Neural cell (in vitro differentiated cells): ENCODE data around the gene CRADD. TPM values are rescaled to one million over a fixed set of nuclear protein-coding genes. Genes with fewer than 3 reads are reported as not detected.

Experiments used
- H2AFZ ChIP-seq: fragments of 200-600, 300-800 bp; sonication (generic), shearing (Covaris generic); 2 replicates; pipeline ENCODE4 v1.6.0; 2014; ENCODE audit warnings: low read depth, mild to moderate bottlenecking, antibody characterized with exemption, low read length, moderate library complexity
- H3F3A ChIP-seq: fragments of 200-600 bp; shearing (Covaris generic); 2 replicates; pipeline ENCODE4 v1.6.1; 2016; ENCODE audit warnings: mild to moderate bottlenecking, moderate library complexity, mixed read lengths, antibody characterized with exemption, low read length; ENCODE audit not compliant: insufficient read depth, poor library complexity, severe bottlenecking
- H3K27ac ChIP-seq: fragments of 200-600, 300-800 bp; sonication (generic), shearing (Covaris generic); 2 replicates; pipeline ENCODE4 v1.5.1; 2014; ENCODE audit warnings: mild to moderate bottlenecking, low read length, moderate library complexity
- H3K27me3 ChIP-seq: fragments of 300-800, 200-600 bp; sonication (generic), shearing (Covaris generic); 2 replicates; pipeline ENCODE4 v1.6.0; 2014; ENCODE audit warnings: mild to moderate bottlenecking, low read depth, low read length, moderate library complexity; ENCODE audit not compliant: insufficient read depth
- H3K36me3 ChIP-seq: fragments of 300-800, 200-600 bp; sonication (generic), shearing (Covaris generic); 2 replicates; pipeline ENCODE4 v1.5.1; 2014; ENCODE audit warnings: mild to moderate bottlenecking, antibody characterized with exemption, low read length, moderate library complexity; ENCODE audit not compliant: insufficient read depth
- H3K4me2 ChIP-seq: fragments of 300-800, 200-600 bp; sonication (generic), shearing (Covaris generic); 2 replicates; pipeline ENCODE4 v1.6.0; 2014; ENCODE audit warnings: mild to moderate bottlenecking, low read length
- H3K4me3 ChIP-seq: fragments of 300-800, 200-600 bp; sonication (generic), shearing (Covaris generic); 2 replicates; pipeline ENCODE4 v1.5.1; 2014; ENCODE audit warnings: mild to moderate bottlenecking, low read length, moderate library complexity
- H3K79me2 ChIP-seq: fragments of 200-600 bp; shearing (Covaris generic); replicated peaks from 2 replicates; pipeline ENCODE4 v1.6.0; 2014; ENCODE audit warnings: mild to moderate bottlenecking, low read length, moderate library complexity; ENCODE audit not compliant: insufficient read depth
- H3K9ac ChIP-seq: fragments of 300-800, 200-600 bp; sonication (generic), shearing (Covaris generic); 2 replicates; pipeline ENCODE4 v1.6.1; 2016; ENCODE audit warnings: mild to moderate bottlenecking, low read length, mixed read lengths
- H3K9me2 ChIP-seq: fragments of 200-600 bp; shearing (Covaris generic); 2 replicates; pipeline ENCODE4 v1.6.1; 2016; ENCODE audit warnings: mild to moderate bottlenecking, low read length, mixed read lengths; ENCODE audit not compliant: insufficient read depth
- H3K9me3 ChIP-seq: fragments of 200-600, 300-800 bp; sonication (generic), shearing (Covaris generic); 2 replicates; pipeline ENCODE4 v1.6.1; 2016; ENCODE audit warnings: mild to moderate bottlenecking, mixed run types, low read length, moderate library complexity, mixed read lengths
- H4K20me1 ChIP-seq: fragments of 200-600 bp; shearing (Covaris generic); 2 replicates; pipeline ENCODE4 v1.6.1; 2016; ENCODE audit warnings: mild to moderate bottlenecking, mixed run types; ENCODE audit not compliant: insufficient read depth
- EP300 ChIP-seq: fragments of 450-650 bp; conservative IDR thresholded peaks from 2 replicates; pipeline ENCODE4 v1.6.1; 2014; ENCODE audit warnings: antibody characterized with exemption, mild to moderate bottlenecking, moderate library complexity; ENCODE audit not compliant: poor library complexity, severe bottlenecking
- EZH2 ChIP-seq: fragments of 200-600, 300-800 bp; shearing (Covaris generic), sonication (generic); IDR thresholded peaks from 2 replicates; pipeline ENCODE4 v1.6.1; 2014; ENCODE audit warnings: antibody characterized with exemption, low read length, borderline replicate concordance, mild to moderate bottlenecking; ENCODE audit not compliant: insufficient read depth, poor library complexity, severe bottlenecking
- MXI1 ChIP-seq: fragments of 450-650 bp; conservative IDR thresholded peaks from 2 replicates; pipeline ENCODE4 v1.6.1; 2014; ENCODE audit warnings: antibody characterized with exemption, mild to moderate bottlenecking; ENCODE audit not compliant: poor library complexity, severe bottlenecking
- POLR2AphosphoS5 ChIP-seq: IDR thresholded peaks from 2 replicates; pipeline ENCODE4 v1.6.1; 2012
- RAD21 ChIP-seq: fragments of 450-650 bp; conservative IDR thresholded peaks from 2 replicates; pipeline ENCODE4 v1.6.1; 2014; ENCODE audit warnings: antibody characterized with exemption, mild to moderate bottlenecking, moderate library complexity
- SMC3 ChIP-seq: fragments of 450-650 bp; conservative IDR thresholded peaks from 2 replicates; pipeline ENCODE4 v1.6.1; 2014; ENCODE audit warnings: antibody characterized with exemption, mild to moderate bottlenecking, moderate library complexity; ENCODE audit not compliant: poor library complexity
- TAF1 ChIP-seq: IDR thresholded peaks from 2 replicates; pipeline ENCODE4 v1.6.1; 2012; ENCODE audit warnings: low read depth
- polyA plus RNA-seq: library from polyadenylated mRNA; depleted of rRNA; stranded (reverse); fragments of >200 nt; gene quantifications from 2 replicates; pipeline ENCODE4 v1.2.3, GENCODE V29; 2014
- TF ChIP-seq, protein P1 (sequence below): fragments of 450-650 bp; IDR thresholded peaks from 2 replicates; pipeline ENCODE4 v1.5.1; 2014; ENCODE audit warnings: antibody characterized with exemption, mild to moderate bottlenecking, moderate library complexity; ENCODE audit not compliant: poor library complexity, severe bottlenecking
- TF ChIP-seq, protein P2 (sequence below): IDR thresholded peaks from 2 replicates; pipeline ENCODE4 v1.6.1; 2012; ENCODE audit warnings: borderline replicate concordance

The CRADD gene
- polyA plus RNA-seq, 1 donor from 2014 or later, result 23.5 TPM

DNA sequence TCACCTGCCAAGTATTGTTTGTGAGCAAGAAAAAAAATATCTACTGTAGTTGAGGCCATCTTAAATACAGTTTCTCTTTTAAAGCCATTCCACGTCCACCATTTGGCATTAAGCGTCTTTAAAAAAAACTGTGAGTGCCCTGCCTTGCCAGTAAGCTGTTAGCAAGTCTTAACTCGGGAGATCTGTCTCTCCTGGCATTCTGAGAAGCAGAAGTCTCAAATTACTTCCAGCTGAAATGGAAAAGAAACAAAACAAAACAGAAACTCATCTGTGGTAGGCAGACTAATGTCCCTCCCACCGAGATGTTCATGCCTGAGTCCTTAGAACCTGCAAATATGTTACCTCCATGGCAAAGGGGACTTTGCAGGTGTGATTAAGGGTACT lies 126.2 kb downstream of the CRADD start:
- Histone ChIP-seq H3K36me3 (no peaks in the 10 kb centered on the region), H2AFZ (no peak overlapping the region), H3K79me2 (no peaks in the 10 kb centered on the region), H3K9me2 (no peaks in the 10 kb centered on the region), H3K9ac (no peak overlapping the region), H3F3A (no peaks in the 10 kb centered on the region), H3K4me2 (no peak overlapping the region), H3K27me3 (no peaks in the 10 kb centered on the region), H4K20me1 (no peaks in the 10 kb centered on the region), H3K9me3 (no peaks in the 10 kb centered on the region), H3K27ac (no peak overlapping the region), H3K4me3 (no peak overlapping the region)
- TF ChIP-seq POLR2AphosphoS5 (no peak), EZH2 (no peak), EP300 (no peak), TAF1 (no peak), RAD21 (no peak), SMC3 (no peak), MXI1 (no peak)
- TF ChIP-seq, protein P1, sequence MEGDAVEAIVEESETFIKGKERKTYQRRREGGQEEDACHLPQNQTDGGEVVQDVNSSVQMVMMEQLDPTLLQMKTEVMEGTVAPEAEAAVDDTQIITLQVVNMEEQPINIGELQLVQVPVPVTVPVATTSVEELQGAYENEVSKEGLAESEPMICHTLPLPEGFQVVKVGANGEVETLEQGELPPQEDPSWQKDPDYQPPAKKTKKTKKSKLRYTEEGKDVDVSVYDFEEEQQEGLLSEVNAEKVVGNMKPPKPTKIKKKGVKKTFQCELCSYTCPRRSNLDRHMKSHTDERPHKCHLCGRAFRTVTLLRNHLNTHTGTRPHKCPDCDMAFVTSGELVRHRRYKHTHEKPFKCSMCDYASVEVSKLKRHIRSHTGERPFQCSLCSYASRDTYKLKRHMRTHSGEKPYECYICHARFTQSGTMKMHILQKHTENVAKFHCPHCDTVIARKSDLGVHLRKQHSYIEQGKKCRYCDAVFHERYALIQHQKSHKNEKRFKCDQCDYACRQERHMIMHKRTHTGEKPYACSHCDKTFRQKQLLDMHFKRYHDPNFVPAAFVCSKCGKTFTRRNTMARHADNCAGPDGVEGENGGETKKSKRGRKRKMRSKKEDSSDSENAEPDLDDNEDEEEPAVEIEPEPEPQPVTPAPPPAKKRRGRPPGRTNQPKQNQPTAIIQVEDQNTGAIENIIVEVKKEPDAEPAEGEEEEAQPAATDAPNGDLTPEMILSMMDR, result no peak
- TF ChIP-seq, protein P2, sequence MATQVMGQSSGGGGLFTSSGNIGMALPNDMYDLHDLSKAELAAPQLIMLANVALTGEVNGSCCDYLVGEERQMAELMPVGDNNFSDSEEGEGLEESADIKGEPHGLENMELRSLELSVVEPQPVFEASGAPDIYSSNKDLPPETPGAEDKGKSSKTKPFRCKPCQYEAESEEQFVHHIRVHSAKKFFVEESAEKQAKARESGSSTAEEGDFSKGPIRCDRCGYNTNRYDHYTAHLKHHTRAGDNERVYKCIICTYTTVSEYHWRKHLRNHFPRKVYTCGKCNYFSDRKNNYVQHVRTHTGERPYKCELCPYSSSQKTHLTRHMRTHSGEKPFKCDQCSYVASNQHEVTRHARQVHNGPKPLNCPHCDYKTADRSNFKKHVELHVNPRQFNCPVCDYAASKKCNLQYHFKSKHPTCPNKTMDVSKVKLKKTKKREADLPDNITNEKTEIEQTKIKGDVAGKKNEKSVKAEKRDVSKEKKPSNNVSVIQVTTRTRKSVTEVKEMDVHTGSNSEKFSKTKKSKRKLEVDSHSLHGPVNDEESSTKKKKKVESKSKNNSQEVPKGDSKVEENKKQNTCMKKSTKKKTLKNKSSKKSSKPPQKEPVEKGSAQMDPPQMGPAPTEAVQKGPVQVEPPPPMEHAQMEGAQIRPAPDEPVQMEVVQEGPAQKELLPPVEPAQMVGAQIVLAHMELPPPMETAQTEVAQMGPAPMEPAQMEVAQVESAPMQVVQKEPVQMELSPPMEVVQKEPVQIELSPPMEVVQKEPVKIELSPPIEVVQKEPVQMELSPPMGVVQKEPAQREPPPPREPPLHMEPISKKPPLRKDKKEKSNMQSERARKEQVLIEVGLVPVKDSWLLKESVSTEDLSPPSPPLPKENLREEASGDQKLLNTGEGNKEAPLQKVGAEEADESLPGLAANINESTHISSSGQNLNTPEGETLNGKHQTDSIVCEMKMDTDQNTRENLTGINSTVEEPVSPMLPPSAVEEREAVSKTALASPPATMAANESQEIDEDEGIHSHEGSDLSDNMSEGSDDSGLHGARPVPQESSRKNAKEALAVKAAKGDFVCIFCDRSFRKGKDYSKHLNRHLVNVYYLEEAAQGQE, result no peak

DNA sequence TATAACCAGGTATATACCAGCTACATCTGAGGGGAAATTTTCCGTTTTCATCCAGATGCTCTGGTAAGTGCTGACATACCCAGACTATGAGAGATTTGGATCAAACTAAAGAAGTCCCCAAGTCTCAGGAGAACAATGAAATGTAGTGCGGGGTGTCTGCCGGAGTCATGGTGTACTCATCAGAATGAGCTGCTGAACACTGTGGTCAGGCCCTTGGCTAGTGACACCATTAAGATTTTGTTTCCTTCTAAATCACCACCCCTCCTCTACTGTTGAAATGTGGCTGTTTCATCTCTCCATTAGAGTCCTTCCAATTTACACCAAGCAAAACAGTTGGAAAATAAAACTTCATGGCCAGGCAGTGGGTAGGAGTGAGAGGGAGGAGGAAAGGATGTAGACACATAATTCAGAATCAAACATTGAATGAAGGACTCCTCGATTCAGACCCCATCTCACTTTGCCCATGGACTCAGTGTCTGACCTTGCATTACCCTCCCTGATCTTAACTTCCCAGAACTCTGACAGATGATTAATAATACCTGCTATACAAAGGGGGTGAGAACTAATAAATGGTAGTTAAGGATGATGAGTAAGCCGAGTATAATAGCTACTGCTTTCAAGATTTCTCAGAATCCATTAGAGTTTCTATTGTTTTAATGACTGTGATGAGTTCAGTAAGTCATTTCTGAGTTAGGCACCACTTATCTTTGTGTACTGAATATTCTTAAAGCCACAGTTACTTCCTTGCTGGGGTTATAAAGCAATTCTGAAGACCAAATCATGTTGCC lies 127.4 kb downstream of the CRADD start:
- no peaks in the 10 kb centered on the region for H3K79me2 ChIP-seq
- no peak overlapping the region for H3K9ac ChIP-seq
- H3K4me3 ChIP-seq, result no peak overlapping the region
- no peaks in the 10 kb centered on the region for H4K20me1 ChIP-seq
- no peaks in the 10 kb centered on the region for H3K27me3 ChIP-seq
- TF ChIP-seq TAF1, result no peak
- H3K9me3 ChIP-seq, result no peaks in the 10 kb centered on the region
- H2AFZ ChIP-seq, result no peak overlapping the region
- H3K9me2 ChIP-seq, result no peaks in the 10 kb centered on the region
- H3F3A ChIP-seq, result no peaks in the 10 kb centered on the region
- H3K36me3 ChIP-seq, result no peaks in the 10 kb centered on the region
- no peak overlapping the region for H3K4me2 ChIP-seq
- H3K27ac ChIP-seq, result peak overlapping the region; percentile 81
